PFSK-1 (cell line): ENCODE data around the gene RAP1GAP.

Experiments used
- FOXP2 ChIP-seq: optimal IDR thresholded peaks from 2 replicates; pipeline ENCODE3; 2011; ENCODE audit warnings: borderline replicate concordance, control low read depth, inconsistent platforms; ENCODE audit not compliant: insufficient read depth; ENCODE audit errors: extremely low read length, extremely low read depth
- POLR2AphosphoS5 ChIP-seq: IDR thresholded peaks from 2 replicates; pipeline ENCODE4 v1.6.1; 2012; ENCODE audit warnings: low read depth, mild to moderate bottlenecking, control low read depth, low read length, moderate library complexity
- REST ChIP-seq, 2 experiments: IDR thresholded peaks; 2 replicates each; pipeline versions ENCODE4 v1.6.1 to v1.8.0; 2011 to 2012; ENCODE audit warnings: low read depth in 2 of 2, low read length in 2 of 2, control low read depth in 1 of 2, inconsistent platforms in 1 of 2, mild to moderate bottlenecking in 1 of 2, moderate library complexity in 1 of 2; ENCODE audit not compliant: insufficient read depth in 1 of 2
- SIN3A ChIP-seq: IDR thresholded peaks from 2 replicates; pipeline ENCODE4 v1.6.1; 2012; ENCODE audit warnings: mild to moderate bottlenecking, low read length, moderate library complexity, borderline replicate concordance; ENCODE audit not compliant: insufficient read depth

DNA sequence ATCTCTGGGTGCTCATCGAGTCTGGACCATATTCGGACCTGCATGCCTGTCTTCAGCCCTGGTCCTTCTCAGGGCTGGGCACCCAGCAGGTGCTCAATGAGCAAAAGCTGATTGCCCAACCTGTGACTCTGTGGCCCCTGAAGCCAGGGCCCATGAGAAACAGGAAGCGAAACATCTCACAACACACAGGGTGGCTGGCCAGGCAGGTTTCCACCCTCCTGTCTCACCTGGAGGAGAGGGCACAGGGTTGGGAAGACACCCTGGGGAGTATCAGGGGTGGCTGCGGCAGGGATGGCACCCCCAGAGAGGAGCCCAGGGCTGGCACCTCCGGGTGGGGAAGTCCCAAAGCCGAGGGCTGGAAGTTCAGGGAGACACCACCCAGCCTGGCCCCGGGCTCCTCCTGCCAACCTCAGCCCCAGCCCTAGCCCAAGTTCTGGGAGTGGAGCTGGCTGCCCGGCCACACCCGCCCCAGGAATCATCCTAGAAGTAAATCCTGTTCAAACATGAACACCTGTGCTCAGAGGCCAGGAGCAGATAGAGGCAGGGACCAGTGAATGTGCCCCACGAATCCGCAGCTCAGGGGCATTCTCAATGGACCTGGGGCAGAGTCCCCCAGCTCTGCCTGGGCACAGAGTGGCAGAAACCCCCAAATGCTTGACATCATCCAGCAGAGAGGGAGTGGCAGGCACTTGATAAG lies 54.6 kb downstream of the RAP1GAP start:
- TF ChIP-seq POLR2AphosphoS5: no peak
- no peak for TF ChIP-seq REST (IDR thresholded peaks at IDR 0.05; ENCODE audit: insufficient read depth in 1 of 2, low read depth in 2 of 2, low read length in 2 of 2)
- no peak for TF ChIP-seq FOXP2
- no peak for TF ChIP-seq SIN3A
